ENCODE data around the gene LACTB.

GRCh38 chr15:63157118-63157843 is 35.6 kb downstream of the LACTB start, which contains the start of gene RPS27L:
- TF ChIP-seq CTCF (IDR thresholded peaks at IDR 0.05 in 4 of 5, conservative IDR thresholded peaks at IDR 0.05 in 1 of 5) (no peak), POLR2A (IDR thresholded peaks at IDR 0.05) (peak; percentile 84 to 87)
